Keratinocyte (primary cell): ENCODE results near the gene SOS1. TPM values are rescaled to one million over a fixed set of nuclear protein-coding genes. Genes with fewer than 3 reads are reported as not detected.

Source experiments
- DNase-seq: peaks from one replicate; pipeline ENCODE4 v3.0.0-alpha.2; 2011; ENCODE audit warnings: low read depth, missing footprints, low spot score
- FAIRE-seq: peaks from 2 replicates; lab custom pipeline; 2011; peaks lifted over from hg19 to GRCh38; lab: Jason Lieb, UNC
- H2AFZ ChIP-seq: 2 replicates; pipeline ENCODE4 v1.6.0; 2012; ENCODE audit warnings: low read length, control low read depth, inconsistent platforms; ENCODE audit not compliant: control insufficient read depth
- H3K27ac ChIP-seq: 2 replicates; pipeline ENCODE4 v1.5.1; 2011; ENCODE audit warnings: low read length; ENCODE audit not compliant: control insufficient read depth, insufficient read depth
- H3K27me3 ChIP-seq: 3 replicates; pipeline ENCODE4 v1.6.0; 2011; ENCODE audit warnings: low read length; ENCODE audit not compliant: control insufficient read depth, insufficient read depth; ENCODE audit errors: extremely low read depth
- H3K36me3 ChIP-seq, 2 experiments: 2 replicates in 1 of 2; 3 replicates in 1 of 2; pipeline ENCODE4 v1.5.1; 2011; ENCODE audit warnings: low read length in 2 of 2, mild to moderate bottlenecking in 1 of 2; ENCODE audit not compliant: control insufficient read depth in 2 of 2, insufficient read depth in 2 of 2; ENCODE audit errors: extremely low read depth in 1 of 2
- H3K4me1 ChIP-seq: 3 replicates; pipeline ENCODE4 v1.5.1; 2011; ENCODE audit warnings: low read length; ENCODE audit not compliant: control insufficient read depth, insufficient read depth; ENCODE audit errors: extremely low read depth
- H3K4me2 ChIP-seq: 3 replicates; pipeline ENCODE4 v1.6.0; 2011; ENCODE audit warnings: low read depth, low read length; ENCODE audit not compliant: control insufficient read depth, insufficient read depth; ENCODE audit errors: extremely low read depth
- H3K4me3 ChIP-seq, 3 experiments: fragments of 200-600 bp in 1 of 3; sonication (generic) in 1 of 3; 2 replicates in 2 of 3; 3 replicates in 1 of 3; pipeline ENCODE4 v1.5.1; 2011 to 2016; ENCODE audit warnings: low read length in 3 of 3, mild to moderate bottlenecking in 3 of 3, control low read depth in 2 of 3, inconsistent platforms in 1 of 3, low read depth in 1 of 3, mixed read lengths in 1 of 3, mixed run types in 1 of 3, moderate library complexity in 1 of 3; ENCODE audit not compliant: control insufficient read depth in 2 of 3, insufficient read depth in 2 of 3; ENCODE audit errors: extremely low read depth in 1 of 3
- H3K79me2 ChIP-seq: 2 replicates; pipeline ENCODE4 v1.6.0; 2012; ENCODE audit warnings: low read length; ENCODE audit not compliant: control insufficient read depth, insufficient read depth
- H3K9ac ChIP-seq: 3 replicates; pipeline ENCODE4 v1.6.0; 2011; ENCODE audit warnings: low read length; ENCODE audit not compliant: control insufficient read depth, insufficient read depth; ENCODE audit errors: extremely low read depth
- H3K9me1 ChIP-seq: 3 replicates; pipeline ENCODE4 v1.6.0; 2011; ENCODE audit warnings: low read length; ENCODE audit not compliant: control insufficient read depth, insufficient read depth; ENCODE audit errors: extremely low read depth
- H3K9me3 ChIP-seq: 2 replicates; pipeline ENCODE4 v1.5.1; 2012; ENCODE audit warnings: low read depth, low read length; ENCODE audit not compliant: control insufficient read depth
- H4K20me1 ChIP-seq: 3 replicates; pipeline ENCODE4 v1.6.0; 2011; ENCODE audit warnings: low read length; ENCODE audit not compliant: control insufficient read depth, insufficient read depth; ENCODE audit errors: extremely low read depth
- CTCF ChIP-seq, 3 experiments: IDR thresholded peaks in 1 of 3; conservative IDR thresholded peaks in 1 of 3; optimal IDR thresholded peaks in 1 of 3; 2 replicates in 2 of 3; 3 replicates in 1 of 3; pipeline versions ENCODE3 to v1.5.1; 2011; ENCODE audit warnings: low read length in 3 of 3, mild to moderate bottlenecking in 3 of 3, moderate library complexity in 2 of 3, control low read depth in 1 of 3, inconsistent platforms in 1 of 3; ENCODE audit not compliant: insufficient read depth in 2 of 3; ENCODE audit errors: extremely low read depth in 1 of 3
- EZH2 ChIP-seq: IDR thresholded peaks from one replicate; pipeline ENCODE4 v1.6.1; 2012; ENCODE audit warnings: inconsistent platforms, mild to moderate bottlenecking, low read length, moderate library complexity
- dilution Hi-C: fragments of 300-500 bp; cut with MboI; formaldehyde crosslinking; loops from one replicate; pipeline ENCODE4 v1.7.0; 2020; ENCODE audit warnings: low sequenced_read_pairs; ENCODE audit not compliant: extremely low pct_ligation_motif_present
- polyA plus RNA-seq, 5 experiments: library from polyadenylated mRNA; depleted of rRNA in 3 of 5; stranded (reverse) in 3 of 5; stranded (forward) in 1 of 5; unstranded in 1 of 5; fragments of >200 nt; gene quantifications; 1 replicate in 1 of 5; 2 replicates in 3 of 5; 3 replicates in 1 of 5; pipeline versions ENCODE4 v1.2.1 to v1.2.3, GENCODE V29; 2011 to 2012; ENCODE audit warnings: missing spikeins in 2 of 5, low read depth in 1 of 5, low replicate concordance in 1 of 5

Gene SOS1
- polyA plus RNA-seq, 1 donor (not counting 4 experiments of a cell fraction or from before 2014, with no cell fraction given), result 21.5 TPM

- no peak for FAIRE-seq
- H3K36me3 ChIP-seq, result no peaks in the 10 kb centered on the region
- H3K27me3 ChIP-seq, result no peaks in the 10 kb centered on the region
- peaks cover 3% of the 10 kb centered on the region for H3K4me1 ChIP-seq
- no peak overlapping the region for H2AFZ ChIP-seq
- no peaks in the 10 kb centered on the region for H4K20me1 ChIP-seq
- H3K4me3 ChIP-seq, result no peak overlapping the region
- no peak overlapping the region for H3K27ac ChIP-seq
- no peaks in the 10 kb centered on the region for H3K9me1 ChIP-seq
- TF ChIP-seq EZH2 (no peak), CTCF (optimal IDR thresholded peaks at IDR 0.05 in 1 of 3, IDR thresholded peaks at IDR 0.05 in 1 of 3, conservative IDR thresholded peaks at IDR 0.05 in 1 of 3; ENCODE audit: extremely low read depth in 1 of 3, insufficient read depth in 2 of 3, low read length in 3 of 3) (no peak)
- no peak for DNase-seq
- no peak overlapping the region for H3K9ac ChIP-seq
- H3K4me2 ChIP-seq, result no peak overlapping the region
- no peaks in the 10 kb centered on the region for H3K79me2 ChIP-seq
- no peaks in the 10 kb centered on the region for H3K9me3 ChIP-seq
- dilution Hi-C loops, result no loop called here
Observed at GRCh38 chr2:39146630-39147029, 25.8 kb upstream of the SOS1 start.

GRCh38 chr2:39145906-39146421 lies 25.1 kb upstream of the SOS1 start:
- H4K20me1 ChIP-seq, result no peaks in the 10 kb centered on the region
- H3K4me3 ChIP-seq, result no peak overlapping the region
- H3K9me3 ChIP-seq, result no peaks in the 10 kb centered on the region
- no peaks in the 10 kb centered on the region for H3K9me1 ChIP-seq
- H2AFZ ChIP-seq, result no peak overlapping the region
- dilution Hi-C loops, result no loop called here
- no peak overlapping the region for H3K27ac ChIP-seq
- no peak for FAIRE-seq
- H3K4me1 ChIP-seq, result peaks cover 5% of the 10 kb centered on the region
- no peak overlapping the region for H3K4me2 ChIP-seq
- TF ChIP-seq CTCF (optimal IDR thresholded peaks at IDR 0.05 in 1 of 3, IDR thresholded peaks at IDR 0.05 in 1 of 3, conservative IDR thresholded peaks at IDR 0.05 in 1 of 3; ENCODE audit: extremely low read depth in 1 of 3, insufficient read depth in 2 of 3, low read length in 3 of 3) (no peak), EZH2 (no peak)
- H3K36me3 ChIP-seq, result no peaks in the 10 kb centered on the region
- H3K9ac ChIP-seq, result no peak overlapping the region
- H3K79me2 ChIP-seq, result no peaks in the 10 kb centered on the region
- no peaks in the 10 kb centered on the region for H3K27me3 ChIP-seq
- DNase-seq, result no peak
